ENCODE data around the gene PGBD2. TPM values are rescaled to one million over a fixed set of nuclear protein-coding genes. Genes with fewer than 3 reads are reported as not detected.

PGBD2 gene
- total and polyA plus RNA-seq, 9 of the 15 experiments (the other 6 are each of a cell fraction or from before 2014, with no cell fraction given), result 11.9 to 21.8 (median 14.7) TPM

GRCh38 chr1:248924696-248925532 is 18.9 kb downstream of the PGBD2 start (continued):
- no peak for TF ChIP-seq CREB3L1 (IDR thresholded peaks at IDR 0.05; ENCODE audit: borderline replicate concordance, low read depth)
- no peak for TF ChIP-seq ZNF780A (CRISPR knock-in tag; IDR thresholded peaks at IDR 0.05)
- TF ChIP-seq ZFPM2 (CRISPR knock-in tag; IDR thresholded peaks at IDR 0.05), result no peak
- no peak for TF ChIP-seq TRIM28 (IDR thresholded peaks at IDR 0.05)
- no peak for TF ChIP-seq CREB1 (IDR thresholded peaks at IDR 0.05)
- 0 out of 2 replicates have a peak, but pooled peaks have one; percentile 32 for TF ChIP-seq CREB1 (CRISPR knock-in tag; IDR thresholded peaks at IDR 0.05)
- TF ChIP-seq FOSL1 (tag; conservative IDR thresholded peaks at IDR 0.05), result no peak; the same call in 1 of the 2 replicates
- TF ChIP-seq SETDB1 (IDR thresholded peaks at IDR 0.05; ENCODE audit: low read length), result no peak
- no peak for TF ChIP-seq ADNP (tag; IDR thresholded peaks at IDR 0.05)
- TF ChIP-seq CBX5 (IDR thresholded peaks at IDR 0.05; ENCODE audit: borderline replicate concordance, low read depth), result no peak
- TF ChIP-seq CREM (IDR thresholded peaks at IDR 0.05; ENCODE audit: low read depth), result peak; percentile 34; the same call in 1 of the 2 replicates
- 0 out of 2 replicates have a peak, but pooled peaks have one; percentile 6 for TF ChIP-seq MAFG (tag; conservative IDR thresholded peaks at IDR 0.05)
- peak; percentile 80 for TF ChIP-seq TFAP4 (CRISPR knock-in tag; IDR thresholded peaks at IDR 0.05; ENCODE audit: borderline replicate concordance)
- no peak for TF ChIP-seq BDP1 (IDR thresholded peaks at IDR 0.05; ENCODE audit: insufficient read depth, insufficient read length)
- no peak for TF ChIP-seq HOMEZ (CRISPR knock-in tag; IDR thresholded peaks at IDR 0.05)
- TF ChIP-seq ZNF584 (CRISPR knock-in tag; IDR thresholded peaks at IDR 0.05; ENCODE audit: low read depth), result no peak
- TF ChIP-seq USF1 (CRISPR knock-in tag; IDR thresholded peaks at IDR 0.05), result no peak
- TF ChIP-seq BMI1 (IDR thresholded peaks at IDR 0.05; ENCODE audit: low read length), result no peak
- no peak for TF ChIP-seq CC2D1A (IDR thresholded peaks at IDR 0.05)
- TF ChIP-seq ZNF518B (CRISPR knock-in tag; IDR thresholded peaks at IDR 0.05), result no peak
